A549 (cell line): ENCODE results near the gene KRT15. TPM values are rescaled to one million over a fixed set of nuclear protein-coding genes. Genes with fewer than 3 reads are reported as not detected.

Source experiments
- ATAC-seq, 2 experiments: fragments of 200-7000 bp in 1 of 2; fragments of >200 bp in 1 of 2; cut with Nextera tagmentation in 1 of 2; cut with Tn5 transposase in 1 of 2; 3 replicates each; pipeline versions ENCODE4 v1.8.0 to v1.9.1; 2018 to 2020; ENCODE audit warnings: mild to moderate bottlenecking in 1 of 2, moderate library complexity in 1 of 2
- CTCF ChIA-PET: fragments of 300-600 bp; sonication (Branson Sonifier 250); formaldehyde crosslinking; extraction: SDS; loops from one replicate; lab custom pipeline; 2021; ENCODE audit warnings: antibody characterized with exemption, inconsistent platforms; lab: Yijun Ruan, JAX
- POLR2A ChIA-PET: fragments of 350-600 bp; formaldehyde crosslinking; extraction: SDS; loops from one replicate; lab custom pipeline; 2021; ENCODE audit warnings: antibody characterized with exemption, inconsistent platforms; lab: Yijun Ruan, JAX
- DNase-seq, 2 experiments: peaks; one replicate each; pipeline versions ENCODE4 v3.0.0 to v3.0.0-alpha.2; 2011 to 2016; ENCODE audit warnings: low read depth in 1 of 2, low spot score in 1 of 2
- FAIRE-seq: peaks from 2 replicates; lab custom pipeline; 2011; peaks lifted over from hg19 to GRCh38; lab: Jason Lieb, UNC
- H3K27ac ChIP-seq, 2 experiments: fragments of >200 bp; sonication (Bioruptor Twin); formaldehyde crosslinking; 3 replicates each; pipeline ENCODE4 v1.5.1; 2016 to 2017
- H3K4me1 ChIP-seq: fragments of >200 bp; sonication (Bioruptor Twin); formaldehyde crosslinking; 3 replicates; pipeline ENCODE4 v1.6.1; 2016
- H3K4me2 ChIP-seq: fragments of >200 bp; sonication (Bioruptor Twin); formaldehyde crosslinking; 3 replicates; pipeline ENCODE4 v1.6.1; 2016
- H3K4me3 ChIP-seq: fragments of >200 bp; sonication (Bioruptor Twin); formaldehyde crosslinking; 3 replicates; pipeline ENCODE4 v1.5.1; 2016
- H3K9me3 ChIP-seq: fragments of >200 bp; sonication (Bioruptor Twin); formaldehyde crosslinking; 3 replicates; pipeline ENCODE4 v1.6.1; 2016
- EHF ChIP-seq: fragments of 250-450 bp; sonication (Bioruptor Pico); IDR thresholded peaks from 2 replicates; pipeline ENCODE4 v1.5.0; 2020; ENCODE audit warnings: mild to moderate bottlenecking
- EP300 ChIP-seq, 2 experiments: fragments of >200 bp; sonication (Bioruptor Twin); formaldehyde crosslinking; IDR thresholded peaks; 2 replicates in 1 of 2; 3 replicates in 1 of 2; pipeline ENCODE4 v1.6.1; 2016 to 2017
- FOSB ChIP-seq: fragments of 250-450 bp; sonication (Bioruptor Pico); IDR thresholded peaks from 2 replicates; pipeline ENCODE4 v1.5.0; 2020; ENCODE audit warnings: mild to moderate bottlenecking, moderate library complexity
- GATA3 ChIP-seq: IDR thresholded peaks from 2 replicates; pipeline ENCODE4 v1.6.1; 2012; ENCODE audit warnings: borderline replicate concordance
- MYC ChIP-seq: IDR thresholded peaks from 2 replicates; pipeline ENCODE4 v1.6.1; 2012; ENCODE audit warnings: mild to moderate bottlenecking, inconsistent platforms, low read length, improper control_type of control experiment, borderline replicate concordance
- SREBF2 ChIP-seq: fragments of 450-650 bp; IDR thresholded peaks from 2 replicates; pipeline ENCODE4 v1.6.1; 2014; ENCODE audit warnings: mild to moderate bottlenecking, moderate library complexity
- TFCP2L1 ChIP-seq: fragments of 250-450 bp; sonication (Bioruptor Pico); IDR thresholded peaks from 2 replicates; pipeline ENCODE4 v1.5.0; 2021; ENCODE audit warnings: mild to moderate bottlenecking
- ZC3H11A ChIP-seq: fragments of 450-650 bp; IDR thresholded peaks from 2 replicates; pipeline ENCODE4 v1.6.1; 2014; ENCODE audit warnings: antibody characterized with exemption, mild to moderate bottlenecking
- ZSCAN20 ChIP-seq: fragments of 250-450 bp; sonication (Bioruptor Pico); IDR thresholded peaks from 2 replicates; pipeline ENCODE4 v1.8.0; 2022; ENCODE audit warnings: mild to moderate bottlenecking, moderate library complexity
- WGBS: methylation state at CpG from one replicate; pipeline ENCODE4 v1.1.6; 2017; ENCODE audit errors: missing lambda C conversion rate; 5-methylcytosine and 5-hydroxymethylcytosine counted together
- polyA plus RNA-seq, 4 experiments: library from polyadenylated mRNA; depleted of rRNA in 3 of 4; stranded (reverse); fragments of >200 nt; fragmentation: RNase III in 1 of 4; extraction: RNeasy Plus Mini Kit Qiagen cat#74134 plus additional on column Dnase treatment in 1 of 4; gene quantifications; 2 replicates in 3 of 4; 3 replicates in 1 of 4; pipeline ENCODE4 v1.2.3, GENCODE V29; 2011 to 2017
- TF ChIP-seq, protein P1 (sequence below): fragments of 200-600 bp; sonication (generic); IDR thresholded peaks from 2 replicates; pipeline ENCODE4 v1.6.1; 2016; ENCODE audit warnings: antibody characterized with exemption, mild to moderate bottlenecking, moderate library complexity
- TF ChIP-seq, protein P2 (sequence below): fragments of 150-350 bp; IDR thresholded peaks from 2 replicates; pipeline ENCODE4 v1.6.1; 2014; ENCODE audit warnings: low read depth, mild to moderate bottlenecking, low read length
- TF ChIP-seq, protein P3 (sequence below): fragments of 450-650 bp; IDR thresholded peaks from 2 replicates; pipeline ENCODE4 v1.6.1; 2014; ENCODE audit warnings: antibody characterized with exemption

KRT15 gene
- polyA plus RNA-seq, 2 of the 4 experiments (the other 2 are of a cell fraction): 0.62 to 2.1 TPM

GRCh38 chr17:41547378-41547841 lies 28.7 kb upstream of the KRT15 start:
- Histone ChIP-seq H3K4me2 (peak overlapping the region; percentile 82), H3K9me3 (0 out of 3 replicates have a peak, but pooled peaks cover 7% of the 10 kb centered on the region), H3K27ac (peak overlapping the region; percentile 89 to 96), H3K4me1 (peaks cover 40% of the 10 kb centered on the region), H3K4me3 (no peak overlapping the region)
- POLR2A ChIA-PET: interaction anchor here (1.6 to 2.4 kb wide), 4 partner anchors 17 to 728 kb away, joined by 5 to 10 read pairs (median 8); no protein-coding TSS in a partner anchor
- TF ChIP-seq MYC (0 out of 2 replicates have a peak, but pooled peaks have one; percentile 3), TFCP2L1 (CRISPR knock-in tag) (no peak)
- CTCF ChIA-PET: interaction anchor here (1.0 to 15.8 kb wide), 33 partner anchors 10 to 743 kb away, joined by 3 to 533 read pairs (median 30); partner anchors contain the start of genes KRT13, KRT14, KRT15 and KRT16
- FAIRE-seq (no peak), ATAC-seq (peak; percentile 37 to 46), DNase-seq (peak in 1 of 2 experiments; percentile 70)
- WGBS: 47% methylated on average over 9 of the region's 9 CpGs

- DNase-seq (no peak), ATAC-seq (no peak), FAIRE-seq (no peak)
- ChIA-PET POLR2A (no interaction called here), CTCF (interaction anchor here (0.6 to 15.8 kb wide), 12 partner anchors 16 to 690 kb away, joined by 3 to 508 read pairs (median 34); partner anchors contain the start of genes KRT13, KRT15 and KRT19)
- Histone ChIP-seq H3K9me3 (0 out of 3 replicates have a peak, but pooled peaks cover 7% of the 10 kb centered on the region), H3K4me2 (no peak overlapping the region), H3K4me1 (peaks cover 40% of the 10 kb centered on the region), H3K27ac (peak overlapping the region; percentile 89 to 96)
- 94% methylated on average over 3 of the region's 3 CpGs for WGBS
- TF ChIP-seq, protein P1, sequence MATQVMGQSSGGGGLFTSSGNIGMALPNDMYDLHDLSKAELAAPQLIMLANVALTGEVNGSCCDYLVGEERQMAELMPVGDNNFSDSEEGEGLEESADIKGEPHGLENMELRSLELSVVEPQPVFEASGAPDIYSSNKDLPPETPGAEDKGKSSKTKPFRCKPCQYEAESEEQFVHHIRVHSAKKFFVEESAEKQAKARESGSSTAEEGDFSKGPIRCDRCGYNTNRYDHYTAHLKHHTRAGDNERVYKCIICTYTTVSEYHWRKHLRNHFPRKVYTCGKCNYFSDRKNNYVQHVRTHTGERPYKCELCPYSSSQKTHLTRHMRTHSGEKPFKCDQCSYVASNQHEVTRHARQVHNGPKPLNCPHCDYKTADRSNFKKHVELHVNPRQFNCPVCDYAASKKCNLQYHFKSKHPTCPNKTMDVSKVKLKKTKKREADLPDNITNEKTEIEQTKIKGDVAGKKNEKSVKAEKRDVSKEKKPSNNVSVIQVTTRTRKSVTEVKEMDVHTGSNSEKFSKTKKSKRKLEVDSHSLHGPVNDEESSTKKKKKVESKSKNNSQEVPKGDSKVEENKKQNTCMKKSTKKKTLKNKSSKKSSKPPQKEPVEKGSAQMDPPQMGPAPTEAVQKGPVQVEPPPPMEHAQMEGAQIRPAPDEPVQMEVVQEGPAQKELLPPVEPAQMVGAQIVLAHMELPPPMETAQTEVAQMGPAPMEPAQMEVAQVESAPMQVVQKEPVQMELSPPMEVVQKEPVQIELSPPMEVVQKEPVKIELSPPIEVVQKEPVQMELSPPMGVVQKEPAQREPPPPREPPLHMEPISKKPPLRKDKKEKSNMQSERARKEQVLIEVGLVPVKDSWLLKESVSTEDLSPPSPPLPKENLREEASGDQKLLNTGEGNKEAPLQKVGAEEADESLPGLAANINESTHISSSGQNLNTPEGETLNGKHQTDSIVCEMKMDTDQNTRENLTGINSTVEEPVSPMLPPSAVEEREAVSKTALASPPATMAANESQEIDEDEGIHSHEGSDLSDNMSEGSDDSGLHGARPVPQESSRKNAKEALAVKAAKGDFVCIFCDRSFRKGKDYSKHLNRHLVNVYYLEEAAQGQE: no peak
- TF ChIP-seq SREBF2: no peak
- TF ChIP-seq, all 56 proteins: peak for 0
- H3K4me3 ChIP-seq: no peak overlapping the region
Measured at GRCh38 chr17:41546819-41547218, 28.1 kb upstream of the KRT15 start.

GRCh38 chr17:41545829-41546410 lies 27.2 kb upstream of the KRT15 start:
- ATAC-seq (no peak), FAIRE-seq (no peak), DNase-seq (no peak)
- 0 out of 3 replicates have a peak, but pooled peaks cover 7% of the 10 kb centered on the region for H3K9me3 ChIP-seq
- CTCF ChIA-PET: interaction anchor here (0.7 to 15.8 kb wide), 8 partner anchors 9 to 743 kb away, joined by 3 to 508 read pairs (median 16); partner anchors contain the start of gene KRT19
- WGBS: 87% methylated on average over 13 of the region's 13 CpGs
- H3K4me1 ChIP-seq: peaks cover 40% of the 10 kb centered on the region
- peak overlapping the region in 1 of 2 experiments; percentile 89; a peak in 3 of 6 replicates for H3K27ac ChIP-seq
- H3K4me2 ChIP-seq: no peak overlapping the region
- TF ChIP-seq, protein P2, sequence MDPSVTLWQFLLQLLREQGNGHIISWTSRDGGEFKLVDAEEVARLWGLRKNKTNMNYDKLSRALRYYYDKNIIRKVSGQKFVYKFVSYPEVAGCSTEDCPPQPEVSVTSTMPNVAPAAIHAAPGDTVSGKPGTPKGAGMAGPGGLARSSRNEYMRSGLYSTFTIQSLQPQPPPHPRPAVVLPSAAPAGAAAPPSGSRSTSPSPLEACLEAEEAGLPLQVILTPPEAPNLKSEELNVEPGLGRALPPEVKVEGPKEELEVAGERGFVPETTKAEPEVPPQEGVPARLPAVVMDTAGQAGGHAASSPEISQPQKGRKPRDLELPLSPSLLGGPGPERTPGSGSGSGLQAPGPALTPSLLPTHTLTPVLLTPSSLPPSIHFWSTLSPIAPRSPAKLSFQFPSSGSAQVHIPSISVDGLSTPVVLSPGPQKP: no peak
- TF ChIP-seq ZSCAN20 (CRISPR knock-in tag) (no peak), FOSB (CRISPR knock-in tag) (no peak), GATA3 (no peak), ZC3H11A (no peak), EHF (CRISPR knock-in tag) (no peak), EP300 (IDR thresholded peaks at IDR 0.05) (no peak)
- TF ChIP-seq, protein P3, sequence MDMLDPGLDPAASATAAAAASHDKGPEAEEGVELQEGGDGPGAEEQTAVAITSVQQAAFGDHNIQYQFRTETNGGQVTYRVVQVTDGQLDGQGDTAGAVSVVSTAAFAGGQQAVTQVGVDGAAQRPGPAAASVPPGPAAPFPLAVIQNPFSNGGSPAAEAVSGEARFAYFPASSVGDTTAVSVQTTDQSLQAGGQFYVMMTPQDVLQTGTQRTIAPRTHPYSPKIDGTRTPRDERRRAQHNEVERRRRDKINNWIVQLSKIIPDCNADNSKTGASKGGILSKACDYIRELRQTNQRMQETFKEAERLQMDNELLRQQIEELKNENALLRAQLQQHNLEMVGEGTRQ: no peak
- TF ChIP-seq, all 56 proteins: peak for 0
- no peak overlapping the region for H3K4me3 ChIP-seq
- POLR2A ChIA-PET: no interaction called here
